Raji (cell line): ENCODE measurements around the gene SLC6A16.

ENCODE experiments used
- POLR2A ChIP-seq: IDR thresholded peaks from 2 replicates; pipeline ENCODE4 v1.6.1; 2011; ENCODE audit warnings: low read depth, low read length, control low read depth; ENCODE audit not compliant: insufficient read depth

Gene SLC6A16

GRCh38 chr19:49348305-49349189 lies 23.6 kb upstream of the SLC6A16 start:
- no peak for TF ChIP-seq POLR2A

GRCh38 chr19:49347835-49348234 lies 22.8 kb upstream of the SLC6A16 start:
- TF ChIP-seq POLR2A: no peak

GRCh38 chr19:49347191-49347590 lies 22.2 kb upstream of the SLC6A16 start:
- no peak for TF ChIP-seq POLR2A

DNA sequence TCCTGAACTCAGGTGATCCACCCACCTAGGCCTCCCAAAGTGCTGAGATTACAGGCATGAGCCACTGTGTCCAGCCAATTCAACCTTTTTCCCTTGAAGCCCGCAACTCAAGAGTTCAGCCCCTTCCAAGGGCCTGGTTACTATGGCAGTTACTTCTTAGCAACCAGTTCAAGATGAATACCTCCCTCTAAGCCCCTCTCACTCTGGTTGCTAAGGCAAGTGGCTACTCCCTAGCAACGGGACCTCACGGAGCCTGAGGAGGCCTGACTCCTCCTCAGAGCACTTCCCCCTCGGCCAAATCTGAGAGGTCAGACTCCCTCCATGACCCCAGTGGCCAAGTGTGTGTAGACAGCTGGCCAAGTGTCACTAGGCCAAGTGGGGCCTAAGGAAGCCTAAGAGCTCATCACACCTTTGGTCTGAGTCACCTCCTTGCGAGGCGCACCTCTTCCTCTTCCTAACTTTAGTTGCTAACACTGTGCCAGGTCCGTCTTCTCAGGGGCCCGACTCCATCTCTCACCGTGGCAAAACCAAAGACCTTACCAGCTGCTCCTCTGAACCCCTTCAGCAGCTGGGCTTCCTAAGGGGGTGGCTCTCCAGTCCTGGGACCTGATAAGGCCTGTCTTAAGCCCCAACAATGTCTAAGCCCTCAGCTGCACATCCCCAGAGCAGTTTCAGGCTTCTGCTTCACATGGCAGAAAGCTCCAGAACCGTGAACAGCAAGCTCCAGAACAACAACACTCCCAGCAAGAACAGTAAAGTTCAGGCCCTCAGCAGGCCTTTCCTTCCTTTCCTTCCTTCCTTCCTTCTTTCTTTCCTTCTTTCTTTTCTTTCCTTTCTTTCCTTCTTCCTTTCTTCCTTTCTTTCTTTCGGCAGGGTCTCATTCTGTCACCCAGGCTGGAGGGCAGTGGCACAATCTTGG lies 19.8 kb upstream of the SLC6A16 start:
- no peak for TF ChIP-seq POLR2A

GRCh38 chr19:49343123-49343522 lies 18.1 kb upstream of the SLC6A16 start:
- no peak for TF ChIP-seq POLR2A

DNA sequence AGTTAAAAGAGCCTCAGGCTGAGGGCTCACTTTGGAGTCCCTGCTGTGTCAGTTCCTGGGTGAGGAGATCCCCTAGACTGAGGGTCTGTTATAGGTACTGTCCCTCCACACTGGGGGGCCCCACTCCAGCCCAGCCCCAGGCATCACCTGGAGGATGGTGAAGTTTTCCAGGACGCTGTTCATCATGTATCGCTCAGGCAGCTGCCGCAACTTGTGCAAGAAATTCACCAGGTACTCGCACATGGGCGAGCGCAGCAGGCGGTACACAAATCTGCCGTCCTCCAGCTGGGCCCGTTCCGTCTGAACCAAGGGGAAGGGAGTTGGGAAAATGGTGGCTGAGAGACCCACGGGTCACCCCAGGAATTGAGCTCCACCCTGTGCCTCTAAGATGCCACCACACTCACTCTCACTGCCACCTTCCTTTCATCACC lies 17.3 kb upstream of the SLC6A16 start:
- TF ChIP-seq POLR2A: 0 out of 2 replicates have a peak, but pooled peaks have one; percentile 19

DNA sequence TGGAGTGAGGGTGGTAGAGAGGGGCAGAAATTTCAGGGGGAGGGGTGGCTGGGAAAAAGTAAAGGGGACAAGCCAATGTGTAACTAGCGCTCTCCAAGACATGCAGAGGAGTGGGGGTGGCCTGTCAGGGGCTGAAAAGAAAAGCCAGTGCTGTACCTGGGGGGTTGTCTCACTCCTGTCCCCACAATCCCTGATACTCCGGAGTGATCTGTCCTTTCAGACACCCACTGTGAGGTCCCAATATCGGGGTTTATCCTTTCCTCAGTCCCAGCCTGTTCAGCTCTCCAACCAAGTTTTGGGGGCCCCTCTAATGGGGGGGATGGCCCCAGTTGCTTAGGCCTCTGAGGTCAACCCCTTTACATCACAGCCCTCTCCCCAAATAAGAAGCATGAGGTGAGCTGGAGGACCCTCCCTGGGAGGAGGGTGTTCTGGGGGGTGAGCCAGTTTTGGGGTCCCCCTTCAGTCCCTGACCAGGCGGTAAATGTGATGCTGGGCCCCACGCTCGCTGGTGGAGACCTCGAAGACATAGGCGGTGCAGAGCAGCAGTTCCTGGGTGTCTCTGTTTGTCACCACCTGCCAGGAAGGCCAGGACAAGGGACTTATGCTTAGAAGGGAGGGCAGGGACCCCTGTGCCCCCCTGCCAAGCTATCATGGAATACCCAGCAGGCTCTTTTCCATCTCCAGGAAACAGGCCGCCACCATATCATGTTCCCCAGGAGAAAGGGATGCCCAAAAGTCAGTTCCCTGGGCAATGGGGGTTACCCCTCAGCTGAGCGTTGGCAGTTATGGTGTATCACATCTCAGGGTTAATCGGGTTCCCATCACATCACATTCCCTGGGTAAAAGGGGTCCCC lies 16.1 kb upstream of the SLC6A16 start:
- 0 out of 2 replicates have a peak, but pooled peaks have one; percentile 28 for TF ChIP-seq POLR2A

- peak; percentile 57 for TF ChIP-seq POLR2A
Measured at GRCh38 chr19:49340069-49340864, 15.3 kb upstream of the SLC6A16 start.

DNA sequence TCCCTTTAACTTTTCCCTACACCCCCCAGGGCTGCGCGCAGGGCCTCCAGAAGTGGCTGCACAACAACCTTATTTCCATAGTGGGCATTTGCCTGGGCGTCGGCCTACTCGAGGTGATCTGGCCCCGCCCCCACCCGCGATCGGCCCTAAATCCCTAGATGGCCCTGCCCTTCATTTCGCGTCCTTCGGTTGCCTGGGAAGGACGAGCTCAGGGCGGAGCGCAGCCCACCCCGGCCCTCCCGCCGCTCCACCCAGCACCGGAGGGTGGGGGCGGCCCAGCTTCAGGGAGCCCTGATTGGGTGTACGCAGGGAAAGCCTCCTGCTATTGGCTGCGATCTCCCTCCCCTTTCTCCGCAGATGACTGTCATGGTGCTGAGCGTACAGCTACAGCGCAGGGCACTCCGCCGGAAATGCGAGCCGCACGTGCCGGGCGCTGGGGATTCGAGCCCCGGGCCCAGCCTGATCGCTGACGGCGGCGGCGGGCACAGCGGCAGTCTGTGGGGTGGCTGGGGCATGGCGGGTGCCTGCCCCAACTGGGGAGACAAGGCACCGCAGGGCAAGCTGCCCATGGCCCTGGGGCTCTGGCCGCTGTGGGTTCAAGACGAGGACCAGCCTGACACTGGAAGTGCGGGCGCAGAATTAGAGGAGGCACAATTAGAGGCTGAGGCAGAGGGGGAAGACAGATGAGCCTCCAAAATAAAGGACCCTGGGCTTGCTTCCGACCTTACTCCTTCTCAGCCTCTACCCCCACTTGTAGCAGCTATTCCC lies 14.5 kb upstream of the SLC6A16 start:
- no peak for TF ChIP-seq POLR2A

- no peak for TF ChIP-seq POLR2A
Measured at GRCh38 chr19:49338691-49339300, 13.8 kb upstream of the SLC6A16 start.

- TF ChIP-seq POLR2A: no peak
Measured at GRCh38 chr19:49338023-49338677, 13.2 kb upstream of the SLC6A16 start.

DNA sequence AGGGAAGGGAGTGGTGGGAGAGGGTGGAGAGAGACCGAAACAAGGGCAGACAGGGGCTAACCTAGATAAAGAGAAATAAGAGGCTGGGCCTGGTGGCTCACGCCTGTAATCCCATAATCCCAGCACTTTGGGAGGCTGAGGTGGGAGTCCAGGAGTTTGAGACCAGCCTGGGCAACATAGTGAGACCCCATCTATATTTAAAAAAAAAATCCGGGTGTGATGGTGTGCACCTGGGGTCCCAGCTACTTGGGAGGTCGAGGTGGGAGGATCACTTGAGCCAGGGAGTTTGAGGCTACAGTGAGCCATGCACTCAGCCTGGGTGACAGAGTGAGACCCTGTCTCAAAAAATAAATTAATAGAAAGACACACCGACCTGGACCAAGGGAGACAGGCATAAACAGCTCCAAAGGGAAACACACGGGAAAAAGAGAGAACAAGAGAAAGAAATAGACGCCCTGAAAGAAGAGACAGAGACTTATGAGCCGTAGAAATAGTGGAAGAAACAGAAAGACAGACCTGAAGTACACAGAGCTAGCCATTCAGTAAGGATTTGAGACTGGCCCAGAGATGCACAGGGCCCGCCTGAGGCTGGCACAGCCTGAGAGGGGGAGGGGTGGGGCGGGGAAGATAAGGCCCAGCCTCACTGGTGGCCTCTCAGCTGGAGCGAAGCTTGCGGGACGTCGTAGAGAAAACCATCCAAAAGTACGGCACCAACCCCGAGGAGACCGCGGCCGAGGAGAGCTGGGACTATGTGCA lies 12.5 kb upstream of the SLC6A16 start:
- 0 out of 2 replicates have a peak, but pooled peaks have one; percentile 20 for TF ChIP-seq POLR2A
